ENCODE measurements around the gene TUBA4A.

TUBA4A gene

DNA sequence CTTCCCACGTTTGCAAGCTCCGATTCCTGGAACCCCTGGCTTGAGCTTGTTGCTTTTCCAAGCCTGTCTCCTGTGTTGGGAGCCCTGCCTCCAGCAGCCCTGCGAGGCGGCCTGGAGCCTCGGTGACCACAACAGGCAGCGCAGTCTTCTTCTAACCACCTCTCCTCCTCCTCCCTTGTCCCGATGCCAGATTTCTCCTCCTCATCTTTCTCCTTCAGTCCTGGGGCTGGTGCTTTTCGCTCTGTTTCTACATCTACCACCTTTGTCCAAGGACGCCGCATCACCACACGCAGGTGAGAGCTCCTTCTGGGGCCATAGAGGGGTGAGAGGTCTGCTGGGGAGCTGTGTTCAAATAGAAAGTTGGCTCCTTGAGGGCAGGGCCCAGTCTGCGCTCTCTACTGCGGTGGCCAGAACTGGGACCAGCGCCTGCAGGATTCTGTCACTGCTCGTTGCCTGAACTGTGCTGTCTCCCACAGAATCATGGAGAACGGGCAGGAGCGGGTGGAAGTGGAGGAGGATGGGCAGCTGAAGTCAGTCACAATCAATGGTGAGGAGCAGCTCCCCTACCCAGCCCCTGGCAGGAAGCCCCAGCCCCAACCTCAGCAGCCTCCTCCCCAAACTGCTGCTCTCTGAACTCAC lies 29.3 kb upstream of the TUBA4A start:
- H3K4me3 ChIP-seq (ENCODE audit: low read depth, low read length) = no peak overlapping the region
- DNase-seq (ENCODE audit: low read depth) = no peak
- TF ChIP-seq MYC (IDR thresholded peaks at IDR 0.05; ENCODE audit: low read depth, low read length) (no peak), POLR2A (IDR thresholded peaks at IDR 0.05; ENCODE audit: extremely low read depth, insufficient read length) (no peak)
- TF ChIP-seq, protein P1, sequence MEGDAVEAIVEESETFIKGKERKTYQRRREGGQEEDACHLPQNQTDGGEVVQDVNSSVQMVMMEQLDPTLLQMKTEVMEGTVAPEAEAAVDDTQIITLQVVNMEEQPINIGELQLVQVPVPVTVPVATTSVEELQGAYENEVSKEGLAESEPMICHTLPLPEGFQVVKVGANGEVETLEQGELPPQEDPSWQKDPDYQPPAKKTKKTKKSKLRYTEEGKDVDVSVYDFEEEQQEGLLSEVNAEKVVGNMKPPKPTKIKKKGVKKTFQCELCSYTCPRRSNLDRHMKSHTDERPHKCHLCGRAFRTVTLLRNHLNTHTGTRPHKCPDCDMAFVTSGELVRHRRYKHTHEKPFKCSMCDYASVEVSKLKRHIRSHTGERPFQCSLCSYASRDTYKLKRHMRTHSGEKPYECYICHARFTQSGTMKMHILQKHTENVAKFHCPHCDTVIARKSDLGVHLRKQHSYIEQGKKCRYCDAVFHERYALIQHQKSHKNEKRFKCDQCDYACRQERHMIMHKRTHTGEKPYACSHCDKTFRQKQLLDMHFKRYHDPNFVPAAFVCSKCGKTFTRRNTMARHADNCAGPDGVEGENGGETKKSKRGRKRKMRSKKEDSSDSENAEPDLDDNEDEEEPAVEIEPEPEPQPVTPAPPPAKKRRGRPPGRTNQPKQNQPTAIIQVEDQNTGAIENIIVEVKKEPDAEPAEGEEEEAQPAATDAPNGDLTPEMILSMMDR (IDR thresholded peaks at IDR 0.05; ENCODE audit: low read depth, low read length) = no peak
- TF ChIP-seq, protein P2, sequence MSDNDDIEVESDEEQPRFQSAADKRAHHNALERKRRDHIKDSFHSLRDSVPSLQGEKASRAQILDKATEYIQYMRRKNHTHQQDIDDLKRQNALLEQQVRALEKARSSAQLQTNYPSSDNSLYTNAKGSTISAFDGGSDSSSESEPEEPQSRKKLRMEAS (IDR thresholded peaks at IDR 0.05; ENCODE audit: low read depth, low read length) = no peak

DNA sequence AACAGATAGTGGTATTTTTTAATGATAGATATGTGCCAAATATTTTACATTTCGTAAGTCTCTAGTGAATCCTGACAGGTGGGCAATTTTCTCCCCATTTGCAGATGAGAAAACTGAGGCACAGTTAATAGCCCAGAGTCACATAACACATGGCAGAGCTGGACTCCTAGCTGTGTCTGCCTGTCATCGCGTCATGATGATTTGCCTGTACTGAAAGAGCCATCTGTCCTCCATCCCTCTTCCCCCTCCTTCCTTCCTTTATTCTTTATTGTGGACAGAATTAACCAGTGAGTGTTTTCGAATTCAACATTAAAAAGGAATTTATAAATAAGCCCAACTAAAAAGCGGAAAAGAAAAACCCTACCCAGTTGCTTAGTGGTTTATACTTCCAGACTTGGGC lies 28.7 kb upstream of the TUBA4A start:
- DNase-seq (ENCODE audit: low read depth) = no peak
- H3K4me3 ChIP-seq (ENCODE audit: low read depth, low read length) = no peak overlapping the region
- TF ChIP-seq, protein P2 (IDR thresholded peaks at IDR 0.05; ENCODE audit: low read depth, low read length) = no peak
- no peak for TF ChIP-seq MYC (IDR thresholded peaks at IDR 0.05; ENCODE audit: low read depth, low read length)
- TF ChIP-seq, protein P1 (IDR thresholded peaks at IDR 0.05; ENCODE audit: low read depth, low read length) = no peak
- no peak for TF ChIP-seq POLR2A (IDR thresholded peaks at IDR 0.05; ENCODE audit: extremely low read depth, insufficient read length)

DNA sequence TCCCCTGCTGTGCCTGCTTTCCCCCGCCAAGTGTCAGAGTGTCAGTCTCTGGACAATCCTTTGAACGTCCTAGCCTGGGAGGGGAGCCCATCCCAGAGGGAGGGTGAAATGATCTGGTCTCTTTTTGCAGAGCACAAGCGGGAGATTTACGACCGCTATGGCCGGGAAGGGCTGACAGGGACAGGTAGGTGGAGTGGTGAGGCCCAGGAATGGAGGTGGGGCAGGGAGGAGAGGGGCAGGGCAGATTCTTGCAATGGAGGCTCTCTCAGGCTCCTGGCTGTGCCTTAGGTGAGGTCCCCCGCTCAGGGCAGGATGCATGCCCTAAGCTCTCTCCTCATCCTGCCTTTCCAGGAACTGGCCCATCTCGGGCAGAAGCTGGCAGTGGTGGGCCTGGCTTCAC lies 27.9 kb upstream of the TUBA4A start:
- TF ChIP-seq, protein P2 (IDR thresholded peaks at IDR 0.05; ENCODE audit: low read depth, low read length) = no peak
- TF ChIP-seq MYC (IDR thresholded peaks at IDR 0.05; ENCODE audit: low read depth, low read length) (no peak), POLR2A (IDR thresholded peaks at IDR 0.05; ENCODE audit: extremely low read depth, insufficient read length) (no peak)
- TF ChIP-seq, protein P1 (IDR thresholded peaks at IDR 0.05; ENCODE audit: low read depth, low read length) = no peak
- no peak overlapping the region for H3K4me3 ChIP-seq (ENCODE audit: low read depth, low read length)
- DNase-seq (ENCODE audit: low read depth) = no peak

DNA sequence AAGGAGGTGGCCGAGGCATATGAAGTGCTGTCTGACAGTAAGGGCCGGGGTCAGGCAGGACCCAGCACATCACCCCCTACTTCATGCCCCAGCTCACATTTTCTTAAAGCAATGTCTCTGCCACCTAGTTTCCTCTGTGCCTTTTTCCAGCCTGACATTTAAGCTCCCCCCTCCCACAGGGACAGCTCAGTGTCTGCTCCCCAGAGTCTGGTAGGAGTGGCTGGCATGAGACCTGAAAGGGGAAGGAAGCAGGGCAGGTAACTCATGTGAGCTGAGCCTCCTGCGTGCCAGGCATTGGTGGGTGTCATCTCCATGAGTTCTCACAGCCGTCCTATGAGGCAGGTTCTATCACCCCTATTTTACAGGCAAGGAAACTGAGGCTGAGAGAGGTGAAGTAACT lies 26.9 kb upstream of the TUBA4A start:
- TF ChIP-seq POLR2A (IDR thresholded peaks at IDR 0.05; ENCODE audit: extremely low read depth, insufficient read length) (no peak), MYC (IDR thresholded peaks at IDR 0.05; ENCODE audit: low read depth, low read length) (no peak)
- TF ChIP-seq, protein P1 (IDR thresholded peaks at IDR 0.05; ENCODE audit: low read depth, low read length) = no peak
- TF ChIP-seq, protein P2 (IDR thresholded peaks at IDR 0.05; ENCODE audit: low read depth, low read length) = no peak
- no peak overlapping the region for H3K4me3 ChIP-seq (ENCODE audit: low read depth, low read length)
- DNase-seq (ENCODE audit: low read depth) = no peak

DNA sequence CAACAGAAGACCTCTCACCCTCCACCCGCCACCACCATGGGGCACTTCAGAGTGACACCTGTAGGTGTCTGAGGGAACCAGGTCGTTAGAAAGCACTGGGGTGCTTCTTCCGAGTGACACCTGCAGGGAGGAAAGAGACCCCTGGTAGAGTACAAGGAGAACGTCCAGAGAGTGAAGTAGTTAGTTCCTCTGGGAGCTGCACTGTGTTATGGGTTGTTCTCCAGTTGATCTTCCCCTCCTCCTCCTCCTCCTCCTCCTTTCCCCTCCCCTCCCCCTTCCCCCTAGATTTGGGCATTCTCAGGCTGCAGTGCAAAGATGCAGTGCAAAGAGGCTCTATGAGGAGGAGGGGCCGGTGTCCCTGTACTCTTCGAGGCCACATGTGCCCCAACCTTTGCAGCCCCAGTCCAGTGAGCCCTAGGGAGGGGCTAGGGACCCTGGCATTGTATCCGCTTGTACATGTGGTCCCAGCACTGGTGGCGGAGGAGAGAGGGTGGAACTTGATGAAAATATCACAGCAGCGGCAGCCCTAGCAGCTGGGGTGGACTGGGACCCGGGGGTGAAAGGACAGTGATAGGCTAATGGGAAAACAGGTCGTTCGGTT lies 26.3 kb upstream of the TUBA4A start:
- peak overlapping the region; percentile 52 for H3K4me3 ChIP-seq (ENCODE audit: low read depth, low read length)
- DNase-seq (ENCODE audit: low read depth) = no peak
- TF ChIP-seq MYC (IDR thresholded peaks at IDR 0.05; ENCODE audit: low read depth, low read length) (no peak), POLR2A (IDR thresholded peaks at IDR 0.05; ENCODE audit: extremely low read depth, insufficient read length) (no peak)
- TF ChIP-seq, protein P1 (IDR thresholded peaks at IDR 0.05; ENCODE audit: low read depth, low read length) = peak; percentile 0
- TF ChIP-seq, protein P2 (IDR thresholded peaks at IDR 0.05; ENCODE audit: low read depth, low read length) = no peak

Measured in NB4 (cell line).